Measurements from ENCODE around the gene BARX1.

BARX1 gene

DNA sequence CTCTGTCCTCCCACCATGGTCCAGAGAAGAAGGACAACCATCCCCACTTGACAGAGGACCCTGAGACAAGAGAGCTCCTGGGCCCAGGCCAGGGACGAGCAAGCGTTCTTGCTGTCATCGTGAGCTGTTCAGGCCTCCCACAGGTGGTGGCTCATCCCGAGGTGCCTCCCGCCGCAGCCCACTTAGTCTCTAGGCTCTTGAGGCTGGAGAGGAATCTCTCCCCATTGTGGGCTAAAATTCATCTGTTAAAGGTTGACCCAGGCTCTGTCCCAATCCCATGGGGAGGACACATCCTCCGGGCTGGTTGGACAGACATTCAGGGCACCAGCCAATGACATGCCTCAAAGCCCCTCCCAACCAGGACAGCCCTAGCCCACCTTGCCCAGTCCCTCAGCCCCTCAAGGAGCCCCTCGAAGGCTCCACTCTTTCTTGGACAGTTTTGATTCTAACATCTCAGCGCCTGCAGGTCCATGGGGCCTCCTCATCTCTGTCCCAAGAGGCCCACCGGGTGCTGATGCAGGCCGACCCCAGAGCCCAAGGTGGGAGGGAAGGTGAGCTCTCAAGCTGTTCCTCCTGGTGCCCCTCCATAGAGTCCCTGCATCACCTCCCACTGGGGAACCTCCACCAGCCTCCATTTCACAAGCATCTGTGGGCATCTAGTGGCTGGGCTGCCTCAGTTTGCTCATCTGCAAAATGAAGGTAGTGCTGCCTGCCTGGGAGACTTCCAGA, 52.9 kb downstream of the BARX1 start:
- DNase-seq (ENCODE audit: low read depth in 3 of 3, low spot score in 1 of 3), result no peak

Data from stimulated activated CD4-positive, alpha-beta T cell treated with anti-CD3 and anti-CD28 coated beads, TNF-alpha, amount 100 ng/mL, for 1 hour (primary cell).